Liver (tissue), 9 donors: ENCODE data around the gene HIVEP3. TPM values are rescaled to one million over a fixed set of nuclear protein-coding genes. Genes with fewer than 3 reads are reported as not detected.

Experiments used
- DNase-seq: peaks from one replicate; pipeline ENCODE4 v3.0.0-alpha.2; 2017; ENCODE audit warnings: low spot score
- H3K27ac ChIP-seq, 2 donors: one replicate each; pipeline ENCODE4 v1.7.0; 2013; ENCODE audit warnings: inconsistent platforms in 2 of 2, low read length in 2 of 2, control low read depth in 1 of 2, low read depth in 1 of 2, mild to moderate bottlenecking in 1 of 2
- H3K27me3 ChIP-seq, 4 donors: one replicate each; pipeline versions ENCODE4 v1.6.1 to v1.7.0; 2013; ENCODE audit warnings: low read length in 3 of 4, inconsistent platforms in 1 of 4, mild to moderate bottlenecking in 1 of 4, moderate library complexity in 1 of 4; ENCODE audit not compliant: control insufficient read depth in 4 of 4, insufficient read depth in 4 of 4
- H3K36me3 ChIP-seq, 4 donors: one replicate each; pipeline versions ENCODE4 v1.6.1 to v1.7.0; 2013; ENCODE audit warnings: low read length in 3 of 4, mild to moderate bottlenecking in 3 of 4, low read depth in 1 of 4, moderate library complexity in 1 of 4; ENCODE audit not compliant: control insufficient read depth in 4 of 4, insufficient read depth in 3 of 4
- H3K4me1 ChIP-seq, 4 donors: one replicate each; pipeline versions ENCODE4 v1.6.1 to v1.7.0; 2013; ENCODE audit warnings: low read length in 3 of 4, mild to moderate bottlenecking in 3 of 4, moderate library complexity in 1 of 4; ENCODE audit not compliant: control insufficient read depth in 4 of 4, insufficient read depth in 4 of 4
- H3K4me3 ChIP-seq, 3 donors: one replicate each; pipeline versions ENCODE4 v1.6.1 to v1.7.0; 2013; ENCODE audit warnings: low read length in 3 of 3, control low read depth in 1 of 3, low read depth in 1 of 3, mild to moderate bottlenecking in 1 of 3
- H3K9ac ChIP-seq, 2 donors: one replicate each; pipeline ENCODE4 v1.7.0; 2013; ENCODE audit warnings: low read length in 2 of 2, mild to moderate bottlenecking in 2 of 2, moderate library complexity in 2 of 2, control low read depth in 1 of 2, low read depth in 1 of 2
- H3K9me3 ChIP-seq, 4 donors: one replicate each; pipeline versions ENCODE4 v1.6.1 to v1.7.0; 2013; ENCODE audit warnings: low read length in 3 of 4; ENCODE audit not compliant: control insufficient read depth in 4 of 4
- EGR1 ChIP-seq, 2 donors: IDR thresholded peaks; 2 replicates each; pipeline ENCODE4 v1.6.1; 2016 to 2018; ENCODE audit warnings: antibody characterized with exemption in 2 of 2, low read depth in 2 of 2
- FOXA1 ChIP-seq: IDR thresholded peaks from 2 replicates; pipeline ENCODE4 v1.6.1; 2016; ENCODE audit warnings: antibody characterized with exemption
- FOXA2 ChIP-seq: IDR thresholded peaks from 2 replicates; pipeline ENCODE4 v1.6.1; 2016; ENCODE audit warnings: antibody characterized with exemption
- GABPA ChIP-seq, 2 donors: IDR thresholded peaks in 1 of 2; conservative IDR thresholded peaks in 1 of 2; 2 replicates each; pipeline ENCODE4 v1.6.1; 2016; ENCODE audit warnings: antibody characterized with exemption in 2 of 2, mild to moderate bottlenecking in 1 of 2, moderate library complexity in 1 of 2
- HNF4A ChIP-seq, 2 donors: conservative IDR thresholded peaks; 2 replicates each; pipeline ENCODE4 v1.6.1; 2016; ENCODE audit warnings: antibody characterized with exemption in 2 of 2, mild to moderate bottlenecking in 2 of 2
- JUND ChIP-seq, 2 donors: IDR thresholded peaks; 2 replicates each; pipeline ENCODE4 v1.6.1; 2016; ENCODE audit warnings: antibody characterized with exemption in 2 of 2
- NR2F2 ChIP-seq: IDR thresholded peaks from 2 replicates; pipeline ENCODE4 v1.6.1; 2016; ENCODE audit warnings: antibody characterized with exemption
- RAD21 ChIP-seq, 2 donors: IDR thresholded peaks; 2 replicates each; pipeline ENCODE4 v1.6.1; 2016; ENCODE audit warnings: antibody characterized with exemption in 2 of 2, mild to moderate bottlenecking in 2 of 2
- RXRA ChIP-seq, 2 donors: IDR thresholded peaks; 2 replicates each; pipeline ENCODE4 v1.6.1; 2017 to 2018; ENCODE audit warnings: antibody characterized with exemption in 2 of 2, mild to moderate bottlenecking in 1 of 2
- WGBS: extraction: QIAGEN DNeasy Blood & Tissue Kit; methylation state at CpG from one replicate; pipeline ENCODE4 v1.1.7; 2013; 5-methylcytosine and 5-hydroxymethylcytosine counted together
- polyA plus RNA-seq, 2 donors: library from polyadenylated mRNA; stranded (reverse) in 1 of 2; unstranded in 1 of 2; fragments of 200-250 nt in 1 of 2; fragments of >200 nt in 1 of 2; fragmentation: Nextera tagmentation in 1 of 2; extraction: Ambion mirVana in 1 of 2; gene quantifications; one replicate each; pipeline versions ENCODE4 v1.2.1 to v1.2.3, GENCODE V29; 2013 to 2015
- total RNA-seq, 2 donors: library from RNA; depleted of rRNA; stranded (reverse); fragments of >200 nt; gene quantifications; one replicate each; pipeline ENCODE4 v1.2.3, GENCODE V29; 2014
- TF ChIP-seq, protein P1 (sequence below): fragments of 150-350 bp; IDR thresholded peaks from 2 replicates; pipeline ENCODE4 v1.5.1; 2017; ENCODE audit warnings: improper control_type of control experiment, low read depth, low read length; ENCODE audit not compliant: missing input control
- TF ChIP-seq, protein P2 (sequence below): IDR thresholded peaks from 2 replicates; pipeline ENCODE4 v1.6.1; 2016; ENCODE audit warnings: antibody characterized with exemption
- TF ChIP-seq, protein P3 (sequence below): IDR thresholded peaks from 2 replicates; pipeline ENCODE4 v1.6.1; 2016; ENCODE audit warnings: antibody characterized with exemption
- TF ChIP-seq, protein P4 (sequence below): IDR thresholded peaks from 2 replicates; pipeline ENCODE4 v1.6.1; 2016; ENCODE audit warnings: antibody characterized with exemption
- TF ChIP-seq, protein P5 (sequence below): IDR thresholded peaks from 2 replicates; pipeline ENCODE4 v1.6.1; 2016; ENCODE audit warnings: antibody characterized with exemption, mild to moderate bottlenecking
- donor health status: healthy.
- donor health status: healthy.
- donor health status: healthy.
- donor health status: healthy.
- donor health status: healthy.

The HIVEP3 gene
- total and polyA plus RNA-seq, 4 donors, result 0.93 to 1.6 (median 1.4) TPM

DNA sequence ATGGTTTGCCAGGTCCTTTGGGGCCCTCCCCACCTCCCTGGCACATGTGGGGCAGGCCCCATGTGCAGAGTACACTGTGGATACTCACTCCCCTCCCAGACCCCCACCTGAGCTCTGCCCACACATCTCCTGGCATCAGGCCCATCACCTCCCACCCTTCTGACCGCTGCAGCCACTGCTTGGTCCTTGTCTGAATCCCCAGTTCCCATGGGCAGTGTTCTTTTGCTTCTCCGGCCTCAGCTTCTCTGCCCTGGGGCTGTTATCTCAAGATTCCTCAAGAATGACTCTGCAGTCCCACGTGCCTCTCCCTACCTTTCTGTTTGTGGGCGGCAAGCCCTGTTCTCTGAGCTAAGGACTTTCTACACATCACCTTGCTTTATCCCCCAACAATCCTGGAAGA, 246.5 kb downstream of the HIVEP3 start:
- Histone ChIP-seq H3K9ac (no peak overlapping the region), H3K27me3 (no peaks in the 10 kb centered on the region), H3K9me3 (no peaks in the 10 kb centered on the region), H3K4me1 (peaks cover 3 to 8% (median 5%) of the 10 kb centered on the region in 4 donors), H3K36me3 (no peaks in the 10 kb centered on the region), H3K27ac (no peak overlapping the region), H3K4me3 (no peak overlapping the region)
- 92% methylated on average over 4 of the region's 4 CpGs for WGBS
- no peak for TF ChIP-seq JUND (IDR thresholded peaks at IDR 0.05)
- TF ChIP-seq FOXA1, result no peak
- TF ChIP-seq HNF4A (conservative IDR thresholded peaks at IDR 0.05), result no peak
- TF ChIP-seq EGR1 (IDR thresholded peaks at IDR 0.05; ENCODE audit: low read depth in 2 of 2), result no peak
- TF ChIP-seq GABPA (IDR thresholded peaks at IDR 0.05 in 1 of 2, conservative IDR thresholded peaks at IDR 0.05 in 1 of 2), result no peak
- TF ChIP-seq, protein P1, sequence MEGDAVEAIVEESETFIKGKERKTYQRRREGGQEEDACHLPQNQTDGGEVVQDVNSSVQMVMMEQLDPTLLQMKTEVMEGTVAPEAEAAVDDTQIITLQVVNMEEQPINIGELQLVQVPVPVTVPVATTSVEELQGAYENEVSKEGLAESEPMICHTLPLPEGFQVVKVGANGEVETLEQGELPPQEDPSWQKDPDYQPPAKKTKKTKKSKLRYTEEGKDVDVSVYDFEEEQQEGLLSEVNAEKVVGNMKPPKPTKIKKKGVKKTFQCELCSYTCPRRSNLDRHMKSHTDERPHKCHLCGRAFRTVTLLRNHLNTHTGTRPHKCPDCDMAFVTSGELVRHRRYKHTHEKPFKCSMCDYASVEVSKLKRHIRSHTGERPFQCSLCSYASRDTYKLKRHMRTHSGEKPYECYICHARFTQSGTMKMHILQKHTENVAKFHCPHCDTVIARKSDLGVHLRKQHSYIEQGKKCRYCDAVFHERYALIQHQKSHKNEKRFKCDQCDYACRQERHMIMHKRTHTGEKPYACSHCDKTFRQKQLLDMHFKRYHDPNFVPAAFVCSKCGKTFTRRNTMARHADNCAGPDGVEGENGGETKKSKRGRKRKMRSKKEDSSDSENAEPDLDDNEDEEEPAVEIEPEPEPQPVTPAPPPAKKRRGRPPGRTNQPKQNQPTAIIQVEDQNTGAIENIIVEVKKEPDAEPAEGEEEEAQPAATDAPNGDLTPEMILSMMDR, result no peak
- no peak for TF ChIP-seq FOXA2
- no peak for DNase-seq

DNA sequence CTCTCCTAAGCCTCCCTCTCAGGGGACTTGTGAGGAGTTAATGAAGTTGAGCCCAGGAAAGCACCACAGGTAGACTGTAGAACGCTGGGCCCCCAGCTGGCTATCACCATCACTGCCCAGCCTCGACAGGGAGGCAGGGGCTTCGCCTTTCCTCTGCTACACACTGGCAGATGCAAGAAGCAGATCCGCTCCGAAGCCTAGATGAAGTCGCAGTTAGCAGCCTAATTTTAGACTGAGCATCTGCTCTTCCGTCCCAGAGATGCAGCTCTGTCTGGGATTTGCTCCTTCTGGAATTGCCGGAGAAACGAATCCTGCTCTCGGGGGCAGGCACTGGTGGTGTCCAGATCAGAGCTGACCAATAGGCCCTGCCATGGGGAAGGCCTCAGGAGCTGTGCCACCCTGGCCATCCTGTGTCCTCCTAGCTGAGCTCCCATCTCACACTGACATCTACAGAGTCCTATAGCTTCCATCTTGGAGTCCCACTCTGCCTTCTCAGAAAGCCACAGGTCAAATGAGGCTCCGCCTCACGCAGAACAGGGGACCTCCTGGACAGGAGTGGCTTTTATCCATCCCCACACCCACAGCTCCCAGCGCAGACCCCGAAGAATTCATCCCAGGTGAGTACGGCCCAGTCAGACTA, 247.5 kb downstream of the HIVEP3 start:
- whole genome bisulfite sequencing, result 96% methylated on average over 15 of the region's 15 CpGs
- Histone ChIP-seq H3K27me3 (no peaks in the 10 kb centered on the region), H3K36me3 (no peaks in the 10 kb centered on the region), H3K4me1 (peaks cover 7 to 13% (median 11%) of the 10 kb centered on the region in 4 donors), H3K9ac (no peak overlapping the region), H3K4me3 (no peak overlapping the region), H3K9me3 (no peaks in the 10 kb centered on the region), H3K27ac (no peak overlapping the region)
- TF ChIP-seq FOXA2, result no peak
- TF ChIP-seq, protein P2, sequence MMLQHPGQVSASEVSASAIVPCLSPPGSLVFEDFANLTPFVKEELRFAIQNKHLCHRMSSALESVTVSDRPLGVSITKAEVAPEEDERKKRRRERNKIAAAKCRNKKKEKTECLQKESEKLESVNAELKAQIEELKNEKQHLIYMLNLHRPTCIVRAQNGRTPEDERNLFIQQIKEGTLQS, result no peak
- TF ChIP-seq RXRA (IDR thresholded peaks at IDR 0.05), result no peak
- TF ChIP-seq, protein P3, sequence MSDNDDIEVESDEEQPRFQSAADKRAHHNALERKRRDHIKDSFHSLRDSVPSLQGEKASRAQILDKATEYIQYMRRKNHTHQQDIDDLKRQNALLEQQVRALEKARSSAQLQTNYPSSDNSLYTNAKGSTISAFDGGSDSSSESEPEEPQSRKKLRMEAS, result no peak
- TF ChIP-seq, protein P4, sequence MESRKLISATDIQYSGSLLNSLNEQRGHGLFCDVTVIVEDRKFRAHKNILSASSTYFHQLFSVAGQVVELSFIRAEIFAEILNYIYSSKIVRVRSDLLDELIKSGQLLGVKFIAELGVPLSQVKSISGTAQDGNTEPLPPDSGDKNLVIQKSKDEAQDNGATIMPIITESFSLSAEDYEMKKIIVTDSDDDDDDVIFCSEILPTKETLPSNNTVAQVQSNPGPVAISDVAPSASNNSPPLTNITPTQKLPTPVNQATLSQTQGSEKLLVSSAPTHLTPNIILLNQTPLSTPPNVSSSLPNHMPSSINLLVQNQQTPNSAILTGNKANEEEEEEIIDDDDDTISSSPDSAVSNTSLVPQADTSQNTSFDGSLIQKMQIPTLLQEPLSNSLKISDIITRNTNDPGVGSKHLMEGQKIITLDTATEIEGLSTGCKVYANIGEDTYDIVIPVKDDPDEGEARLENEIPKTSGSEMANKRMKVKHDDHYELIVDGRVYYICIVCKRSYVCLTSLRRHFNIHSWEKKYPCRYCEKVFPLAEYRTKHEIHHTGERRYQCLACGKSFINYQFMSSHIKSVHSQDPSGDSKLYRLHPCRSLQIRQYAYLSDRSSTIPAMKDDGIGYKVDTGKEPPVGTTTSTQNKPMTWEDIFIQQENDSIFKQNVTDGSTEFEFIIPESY, result no peak
- no peak for TF ChIP-seq FOXA1
- TF ChIP-seq JUND (IDR thresholded peaks at IDR 0.05), result no peak
- TF ChIP-seq, protein P5, sequence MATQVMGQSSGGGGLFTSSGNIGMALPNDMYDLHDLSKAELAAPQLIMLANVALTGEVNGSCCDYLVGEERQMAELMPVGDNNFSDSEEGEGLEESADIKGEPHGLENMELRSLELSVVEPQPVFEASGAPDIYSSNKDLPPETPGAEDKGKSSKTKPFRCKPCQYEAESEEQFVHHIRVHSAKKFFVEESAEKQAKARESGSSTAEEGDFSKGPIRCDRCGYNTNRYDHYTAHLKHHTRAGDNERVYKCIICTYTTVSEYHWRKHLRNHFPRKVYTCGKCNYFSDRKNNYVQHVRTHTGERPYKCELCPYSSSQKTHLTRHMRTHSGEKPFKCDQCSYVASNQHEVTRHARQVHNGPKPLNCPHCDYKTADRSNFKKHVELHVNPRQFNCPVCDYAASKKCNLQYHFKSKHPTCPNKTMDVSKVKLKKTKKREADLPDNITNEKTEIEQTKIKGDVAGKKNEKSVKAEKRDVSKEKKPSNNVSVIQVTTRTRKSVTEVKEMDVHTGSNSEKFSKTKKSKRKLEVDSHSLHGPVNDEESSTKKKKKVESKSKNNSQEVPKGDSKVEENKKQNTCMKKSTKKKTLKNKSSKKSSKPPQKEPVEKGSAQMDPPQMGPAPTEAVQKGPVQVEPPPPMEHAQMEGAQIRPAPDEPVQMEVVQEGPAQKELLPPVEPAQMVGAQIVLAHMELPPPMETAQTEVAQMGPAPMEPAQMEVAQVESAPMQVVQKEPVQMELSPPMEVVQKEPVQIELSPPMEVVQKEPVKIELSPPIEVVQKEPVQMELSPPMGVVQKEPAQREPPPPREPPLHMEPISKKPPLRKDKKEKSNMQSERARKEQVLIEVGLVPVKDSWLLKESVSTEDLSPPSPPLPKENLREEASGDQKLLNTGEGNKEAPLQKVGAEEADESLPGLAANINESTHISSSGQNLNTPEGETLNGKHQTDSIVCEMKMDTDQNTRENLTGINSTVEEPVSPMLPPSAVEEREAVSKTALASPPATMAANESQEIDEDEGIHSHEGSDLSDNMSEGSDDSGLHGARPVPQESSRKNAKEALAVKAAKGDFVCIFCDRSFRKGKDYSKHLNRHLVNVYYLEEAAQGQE, result no peak
- TF ChIP-seq NR2F2, result no peak
- no peak for TF ChIP-seq RAD21 (IDR thresholded peaks at IDR 0.05)
- DNase-seq, result no peak
